ENCODE measurements around the gene SCAP. TPM values are rescaled to one million over a fixed set of nuclear protein-coding genes. Genes with fewer than 3 reads are reported as not detected.

SCAP gene
- total and polyA plus RNA-seq, 2 experiments from 2014 or later: 35.5 to 141 TPM

GRCh38 chr3:47412842-47413520 is 62.8 kb downstream of the SCAP start:
- H3K27me3 ChIP-seq (ENCODE audit: insufficient read depth): no peaks in the 10 kb centered on the region
- H3K4me3 ChIP-seq: no peak overlapping the region
- H3K9me3 Mint-ChIP-seq: peaks cover 11% of the 10 kb centered on the region
- no peaks in the 10 kb centered on the region for H3K36me3 ChIP-seq (ENCODE audit: insufficient read depth)
- H3K4me1 ChIP-seq (ENCODE audit: insufficient read depth): no peaks in the 10 kb centered on the region
- H3K27me3 Mint-ChIP-seq (ENCODE audit: insufficient read depth, low read depth, poor library complexity): peaks cover 33% of the 10 kb centered on the region
- H3F3A ChIP-seq (replicated peaks; ENCODE audit: low read depth): 0 out of 2 replicates have a peak, but pooled peaks cover 20% of the 10 kb centered on the region
- ATAC-seq (no peak), DNase-seq (ENCODE audit: low spot score) (no peak)
- no peaks in the 10 kb centered on the region for H3K9me2 ChIP-seq (ENCODE audit: insufficient read depth)
- no peak overlapping the region for H3K27ac Mint-ChIP-seq
- peaks cover 59% of the 10 kb centered on the region for H3K36me3 Mint-ChIP-seq (ENCODE audit: low read depth)
- H3K4me1 Mint-ChIP-seq: peaks cover 8% of the 10 kb centered on the region
- no peak overlapping the region for H3K4me3 Mint-ChIP-seq
- no peak for TF ChIP-seq CREB1 (CRISPR knock-in tag; IDR thresholded peaks at IDR 0.05; ENCODE audit: low read depth)
- no peak for TF ChIP-seq REST (IDR thresholded peaks at IDR 0.05; ENCODE audit: unreplicated experiment)
- no peak for TF ChIP-seq EZH2 (IDR thresholded peaks at IDR 0.05; ENCODE audit: low read depth, unreplicated experiment)
- TF ChIP-seq POLR2AphosphoS5 (IDR thresholded peaks at IDR 0.05; ENCODE audit: low read depth): no peak
- TF ChIP-seq NANOG (IDR thresholded peaks at IDR 0.05; ENCODE audit: borderline replicate concordance): no peak
- no peak for TF ChIP-seq EZH2phosphoT487 (IDR thresholded peaks at IDR 0.05; ENCODE audit: unreplicated experiment)
- TF ChIP-seq, protein P1, sequence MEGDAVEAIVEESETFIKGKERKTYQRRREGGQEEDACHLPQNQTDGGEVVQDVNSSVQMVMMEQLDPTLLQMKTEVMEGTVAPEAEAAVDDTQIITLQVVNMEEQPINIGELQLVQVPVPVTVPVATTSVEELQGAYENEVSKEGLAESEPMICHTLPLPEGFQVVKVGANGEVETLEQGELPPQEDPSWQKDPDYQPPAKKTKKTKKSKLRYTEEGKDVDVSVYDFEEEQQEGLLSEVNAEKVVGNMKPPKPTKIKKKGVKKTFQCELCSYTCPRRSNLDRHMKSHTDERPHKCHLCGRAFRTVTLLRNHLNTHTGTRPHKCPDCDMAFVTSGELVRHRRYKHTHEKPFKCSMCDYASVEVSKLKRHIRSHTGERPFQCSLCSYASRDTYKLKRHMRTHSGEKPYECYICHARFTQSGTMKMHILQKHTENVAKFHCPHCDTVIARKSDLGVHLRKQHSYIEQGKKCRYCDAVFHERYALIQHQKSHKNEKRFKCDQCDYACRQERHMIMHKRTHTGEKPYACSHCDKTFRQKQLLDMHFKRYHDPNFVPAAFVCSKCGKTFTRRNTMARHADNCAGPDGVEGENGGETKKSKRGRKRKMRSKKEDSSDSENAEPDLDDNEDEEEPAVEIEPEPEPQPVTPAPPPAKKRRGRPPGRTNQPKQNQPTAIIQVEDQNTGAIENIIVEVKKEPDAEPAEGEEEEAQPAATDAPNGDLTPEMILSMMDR (conservative IDR thresholded peaks at IDR 0.05; ENCODE audit: low read depth in 2 of 2): no peak; a peak in 1 of 4 replicates
- TF ChIP-seq ZNF462 (CRISPR knock-in tag; IDR thresholded peaks at IDR 0.05): no peak
- TF ChIP-seq ZNF114 (CRISPR knock-in tag; IDR thresholded peaks at IDR 0.05): no peak
- TF ChIP-seq JUNB (IDR thresholded peaks at IDR 0.05; ENCODE audit: unreplicated experiment): no peak
- TF ChIP-seq STAT1 (IDR thresholded peaks at IDR 0.05; ENCODE audit: unreplicated experiment): no peak
- no peak for TF ChIP-seq ZNF331 (CRISPR knock-in tag; IDR thresholded peaks at IDR 0.05; ENCODE audit: low read depth)
- TF ChIP-seq ETS1 (IDR thresholded peaks at IDR 0.05): no peak
- no peak overlapping the region for H2AFZ ChIP-seq
- no peak overlapping the region for H3K27ac ChIP-seq (ENCODE audit: low read depth)
- no peaks in the 10 kb centered on the region for H3K79me2 ChIP-seq (replicated peaks; ENCODE audit: insufficient read depth)
- H4K20me1 ChIP-seq (replicated peaks; ENCODE audit: insufficient read depth): peaks cover 6% of the 10 kb centered on the region; the same call in 1 of the 2 replicates
- H3K4me2 ChIP-seq: no peak overlapping the region
